GM23248 (cell line): Measurements from ENCODE around the gene RHOXF2B. TPM values are rescaled to one million over a fixed set of nuclear protein-coding genes. Genes with fewer than 3 reads are reported as not detected.
"Not testable (repeated sequence)": the region's sequence is repeated elsewhere in the genome, so short reads cannot be mapped to it uniquely, and the experiment has no call there.

Experiments
- DNase-seq: peaks from one replicate; pipeline ENCODE4 v3.0.0-alpha.2; 2015
- H2AFZ ChIP-seq: fragments of 200-600 bp; sonication (generic); 2 replicates; pipeline ENCODE4 v1.6.1; 2016; ENCODE audit warnings: antibody characterized with exemption
- H3F3A ChIP-seq: fragments of 200-600 bp; sonication (generic); 2 replicates; pipeline ENCODE4 v1.6.1; 2016; ENCODE audit warnings: mild to moderate bottlenecking, antibody characterized with exemption, mixed run types; ENCODE audit not compliant: insufficient read depth
- H3K27ac ChIP-seq: fragments of 200-600 bp; sonication (generic); 2 replicates; pipeline ENCODE4 v1.5.1; 2016; ENCODE audit warnings: mild to moderate bottlenecking
- H3K27me3 ChIP-seq: fragments of 200-600 bp; sonication (generic); replicated peaks from 2 replicates; pipeline ENCODE4 v1.6.1; 2016; ENCODE audit warnings: mild to moderate bottlenecking; ENCODE audit not compliant: insufficient read depth
- H3K36me3 ChIP-seq: fragments of 200-600 bp; sonication (generic); 2 replicates; pipeline ENCODE4 v1.6.1; 2016; ENCODE audit warnings: low read depth, mild to moderate bottlenecking
- H3K4me1 ChIP-seq: fragments of 200-600 bp; sonication (generic); 2 replicates; pipeline ENCODE4 v1.6.1; 2016; ENCODE audit warnings: mild to moderate bottlenecking; ENCODE audit not compliant: insufficient read depth
- H3K4me2 ChIP-seq: fragments of 200-600 bp; sonication (generic); one replicate; pipeline ENCODE4 v1.6.1; 2016; ENCODE audit warnings: mild to moderate bottlenecking; ENCODE audit not compliant: unreplicated experiment
- H3K4me3 ChIP-seq: fragments of 200-600 bp; sonication (generic); 2 replicates; pipeline ENCODE4 v1.5.1; 2016; ENCODE audit warnings: mild to moderate bottlenecking
- H3K79me2 ChIP-seq: fragments of 200-600 bp; sonication (generic); 2 replicates; pipeline ENCODE4 v1.6.1; 2016; ENCODE audit warnings: mild to moderate bottlenecking; ENCODE audit not compliant: insufficient read depth
- H3K9ac ChIP-seq: fragments of 200-600 bp; sonication (generic); 2 replicates; pipeline ENCODE4 v1.6.1; 2016; ENCODE audit warnings: mild to moderate bottlenecking
- H3K9me2 ChIP-seq: fragments of 200-600 bp; sonication (generic); 2 replicates; pipeline ENCODE4 v1.6.1; 2016; ENCODE audit warnings: mixed run types, mild to moderate bottlenecking, moderate library complexity; ENCODE audit not compliant: insufficient read depth
- H3K9me3 ChIP-seq: fragments of 200-600 bp; sonication (generic); one replicate; pipeline ENCODE4 v1.6.1; 2017; ENCODE audit warnings: low read depth
- H4K20me1 ChIP-seq: fragments of 200-600 bp; sonication (generic); 2 replicates; pipeline ENCODE4 v1.6.0; 2016; ENCODE audit not compliant: insufficient read depth
- EZH2 ChIP-seq: fragments of 200-600 bp; sonication (generic); IDR thresholded peaks from 2 replicates; pipeline ENCODE4 v1.6.1; 2018; ENCODE audit warnings: antibody characterized with exemption, mild to moderate bottlenecking; ENCODE audit not compliant: insufficient read depth, poor library complexity, severe bottlenecking
- EZH2phosphoT487 ChIP-seq: fragments of 200-600 bp; sonication (generic); IDR thresholded peaks from 2 replicates; pipeline ENCODE4 v1.6.1; 2018; ENCODE audit warnings: antibody characterized with exemption, moderate library complexity, mild to moderate bottlenecking, low read depth; ENCODE audit not compliant: insufficient read depth
- WGBS, 2 experiments: methylation state at CpG; one replicate each; pipeline ENCODE4 v1.1.6; 2015 to 2017; ENCODE audit warnings: low lambda C conversion rate in 2 of 2, low coverage in 1 of 2; ENCODE audit errors: missing lambda C conversion rate in 2 of 2; 5-methylcytosine and 5-hydroxymethylcytosine counted together
- in situ Hi-C: fragments of 300-500 bp; cut with MboI; formaldehyde crosslinking; loops from 2 replicates; pipeline ENCODE4 v1.15.0; 2020
- polyA plus RNA-seq: library from polyadenylated mRNA; unstranded; fragments of >200 nt; fragmentation: Nextera tagmentation; extraction: Ambion mirVana; gene quantifications from 2 replicates; pipeline ENCODE4 v1.2.1, GENCODE V29; 2016
- total RNA-seq: library from RNA; depleted of rRNA; stranded (reverse); fragments of >200 nt; shearing (Covaris generic); gene quantifications from 2 replicates; pipeline ENCODE4 v1.2.3, GENCODE V29; 2014

RHOXF2B gene
- total and polyA plus RNA-seq, 2 experiments from 2014 or later = not detected

DNA sequence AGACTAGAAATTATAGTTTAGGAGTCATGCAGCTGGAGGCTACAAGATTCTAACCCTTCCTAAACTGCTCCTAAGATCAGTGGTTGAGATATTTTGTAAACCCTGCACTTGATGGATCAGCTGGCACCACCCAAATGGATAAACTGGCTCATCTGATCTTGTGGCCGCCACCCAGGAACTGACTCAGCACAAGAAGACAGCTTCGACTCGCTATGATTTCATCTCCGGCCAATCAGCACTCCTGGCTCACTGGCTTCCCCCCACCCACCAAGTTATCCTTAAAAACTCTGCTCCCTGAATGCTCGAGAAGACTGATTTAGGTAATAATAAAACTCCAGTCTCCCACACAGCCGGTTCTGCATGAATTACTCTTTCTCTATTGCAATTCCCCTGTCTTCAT is 34.8 kb downstream of the RHOXF2B start:
- H3K4me1 ChIP-seq, H2AFZ ChIP-seq, DNase-seq, H3K9me3 ChIP-seq, H3K36me3 ChIP-seq, H3K27me3 ChIP-seq, H3K4me3 ChIP-seq, H3K27ac ChIP-seq, H3K9me2 ChIP-seq, in situ Hi-C loops, H3K9ac ChIP-seq, H3F3A ChIP-seq, H3K79me2 ChIP-seq, H3K4me2 ChIP-seq, H4K20me1 ChIP-seq: not testable (repeated sequence)
- WGBS, 2 experiments = no CpG with 5 or more reads among the region's 6 CpGs

DNA sequence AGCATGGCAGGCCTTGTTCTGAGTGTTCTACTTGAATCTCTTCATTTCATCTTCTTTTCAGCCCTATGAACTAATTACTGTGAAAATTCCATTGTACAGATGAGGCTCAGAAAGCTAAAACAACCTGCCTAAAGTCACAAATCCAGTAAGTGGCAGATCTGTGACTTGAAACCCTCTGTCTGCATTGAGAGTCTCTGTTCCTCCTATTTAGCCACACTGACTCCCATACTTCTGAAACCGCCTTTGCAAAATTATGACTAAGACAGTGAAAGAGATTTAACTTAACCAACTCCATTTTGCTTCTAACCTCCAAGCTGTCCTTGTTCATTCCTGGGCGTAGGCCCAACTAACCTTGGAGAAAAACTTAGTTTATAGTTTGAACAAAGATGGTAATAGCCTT is 35.2 kb downstream of the RHOXF2B start:
- H3K9ac ChIP-seq, H3K27me3 ChIP-seq, H2AFZ ChIP-seq, H3K9me2 ChIP-seq, H4K20me1 ChIP-seq, H3K4me3 ChIP-seq, H3F3A ChIP-seq, H3K79me2 ChIP-seq, H3K9me3 ChIP-seq, H3K27ac ChIP-seq, H3K4me2 ChIP-seq, H3K4me1 ChIP-seq, in situ Hi-C loops, H3K36me3 ChIP-seq, DNase-seq: not testable (repeated sequence)
- WGBS, 2 experiments = no CpG with 5 or more reads among the region's 2 CpGs

DNA sequence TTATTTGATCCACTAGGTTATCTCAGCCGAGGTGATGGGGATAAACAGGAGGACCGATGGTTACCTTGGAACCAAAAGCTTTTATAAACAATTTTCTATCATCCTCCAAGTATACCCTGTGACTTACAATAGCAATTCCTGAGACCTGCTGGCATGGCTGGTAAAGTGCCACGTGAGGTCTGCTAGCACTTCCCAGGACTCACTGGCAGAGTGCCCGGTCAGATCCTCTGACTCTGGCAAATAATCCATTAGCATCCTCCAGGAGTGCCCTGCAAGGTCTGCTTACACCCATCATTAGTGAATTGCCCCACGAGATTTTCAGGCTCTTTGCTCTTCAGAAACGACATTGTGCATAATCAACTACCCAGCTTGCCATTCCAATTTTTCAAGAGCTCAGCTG is 37.3 kb downstream of the RHOXF2B start:
- H3K27me3 ChIP-seq, H3K36me3 ChIP-seq, DNase-seq, H3K4me3 ChIP-seq, H4K20me1 ChIP-seq, H3K27ac ChIP-seq, H3F3A ChIP-seq, H3K4me2 ChIP-seq, H3K9ac ChIP-seq, H3K9me3 ChIP-seq, H3K4me1 ChIP-seq, in situ Hi-C loops, H2AFZ ChIP-seq, H3K9me2 ChIP-seq, H3K79me2 ChIP-seq: not testable (repeated sequence)
- WGBS, 2 experiments = no CpG with 5 or more reads among the region's 6 CpGs

DNA sequence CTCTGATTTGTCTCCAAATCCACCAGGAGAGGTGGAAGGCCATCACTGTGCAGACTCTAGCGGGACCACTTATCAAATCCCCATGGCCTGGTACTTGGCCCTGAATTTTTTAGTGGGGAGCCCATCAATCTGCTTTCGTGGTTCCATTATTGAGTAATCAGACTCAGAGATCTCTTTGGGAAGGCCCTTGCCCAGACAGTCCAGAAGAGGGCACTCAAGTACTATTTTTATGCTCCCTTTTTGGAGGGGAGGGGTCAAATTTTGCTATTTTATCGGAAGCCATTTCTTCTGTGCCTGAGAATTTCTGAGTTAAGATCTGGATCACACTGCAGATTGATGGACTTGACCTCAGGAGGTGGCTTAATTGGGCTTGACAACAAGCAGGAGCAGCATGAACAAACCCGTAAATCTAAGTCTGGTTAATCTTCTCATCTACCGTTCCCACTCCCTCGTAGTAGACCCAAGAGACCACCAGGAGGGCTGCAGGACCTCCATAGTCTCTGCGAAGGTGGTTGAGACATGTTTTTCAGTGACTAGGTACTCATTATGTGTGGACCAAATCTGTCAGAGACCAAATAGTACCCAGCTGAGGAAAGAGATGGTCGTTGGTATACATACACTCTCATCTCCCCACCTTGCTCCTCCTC is 38.3 kb downstream of the RHOXF2B start:
- H3K4me2 ChIP-seq, H3F3A ChIP-seq, H3K4me3 ChIP-seq, H3K9me3 ChIP-seq, H3K9ac ChIP-seq, H3K27me3 ChIP-seq, H3K27ac ChIP-seq, H4K20me1 ChIP-seq, H3K36me3 ChIP-seq, in situ Hi-C loops, H2AFZ ChIP-seq, H3K79me2 ChIP-seq, H3K9me2 ChIP-seq, DNase-seq, H3K4me1 ChIP-seq: not testable (repeated sequence)
- no CpG with 5 or more reads among the region's 8 CpGs for WGBS, 2 experiments

DNA sequence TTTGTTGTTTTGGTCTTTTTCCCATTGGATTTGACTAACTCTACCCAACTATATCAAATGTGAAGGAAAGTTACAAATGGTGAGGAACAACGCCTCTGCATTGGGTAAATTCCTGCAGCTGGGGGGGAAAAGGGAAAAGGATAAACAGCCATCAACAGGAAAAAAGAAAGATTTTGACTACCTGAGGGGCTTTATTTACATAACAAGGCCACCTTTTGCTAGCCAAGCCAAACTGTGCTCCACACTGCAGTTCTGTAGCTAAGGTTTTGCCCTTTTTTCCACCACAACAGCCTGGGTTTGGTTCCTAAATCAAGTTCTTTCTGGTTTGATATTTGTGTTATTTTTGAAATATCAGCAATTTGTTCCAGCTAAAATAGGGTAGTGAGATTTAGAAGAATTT is 40.8 kb downstream of the RHOXF2B start:
- H4K20me1 ChIP-seq = no peaks in the 10 kb centered on the region
- no peaks in the 10 kb centered on the region for H3K9me3 ChIP-seq
- H3K9ac ChIP-seq = no peak overlapping the region
- 80 to 84% methylated on average over 1 of the region's 1 CpG for WGBS, 2 experiments
- H3K4me3 ChIP-seq = no peak overlapping the region
- no peak overlapping the region for H2AFZ ChIP-seq
- H3K4me2 ChIP-seq = no peak overlapping the region
- no peak overlapping the region for H3K27ac ChIP-seq
- H3K9me2 ChIP-seq = no peaks in the 10 kb centered on the region
- no peak for DNase-seq
- H3K27me3 ChIP-seq = no peaks in the 10 kb centered on the region
- H3K79me2 ChIP-seq = no peaks in the 10 kb centered on the region
- TF ChIP-seq EZH2phosphoT487 = no peak
- no peak for TF ChIP-seq EZH2
- H3K36me3 ChIP-seq = no peaks in the 10 kb centered on the region
- in situ Hi-C loops = no loop called here
- H3K4me1 ChIP-seq = no peaks in the 10 kb centered on the region
- H3F3A ChIP-seq = no peaks in the 10 kb centered on the region

DNA sequence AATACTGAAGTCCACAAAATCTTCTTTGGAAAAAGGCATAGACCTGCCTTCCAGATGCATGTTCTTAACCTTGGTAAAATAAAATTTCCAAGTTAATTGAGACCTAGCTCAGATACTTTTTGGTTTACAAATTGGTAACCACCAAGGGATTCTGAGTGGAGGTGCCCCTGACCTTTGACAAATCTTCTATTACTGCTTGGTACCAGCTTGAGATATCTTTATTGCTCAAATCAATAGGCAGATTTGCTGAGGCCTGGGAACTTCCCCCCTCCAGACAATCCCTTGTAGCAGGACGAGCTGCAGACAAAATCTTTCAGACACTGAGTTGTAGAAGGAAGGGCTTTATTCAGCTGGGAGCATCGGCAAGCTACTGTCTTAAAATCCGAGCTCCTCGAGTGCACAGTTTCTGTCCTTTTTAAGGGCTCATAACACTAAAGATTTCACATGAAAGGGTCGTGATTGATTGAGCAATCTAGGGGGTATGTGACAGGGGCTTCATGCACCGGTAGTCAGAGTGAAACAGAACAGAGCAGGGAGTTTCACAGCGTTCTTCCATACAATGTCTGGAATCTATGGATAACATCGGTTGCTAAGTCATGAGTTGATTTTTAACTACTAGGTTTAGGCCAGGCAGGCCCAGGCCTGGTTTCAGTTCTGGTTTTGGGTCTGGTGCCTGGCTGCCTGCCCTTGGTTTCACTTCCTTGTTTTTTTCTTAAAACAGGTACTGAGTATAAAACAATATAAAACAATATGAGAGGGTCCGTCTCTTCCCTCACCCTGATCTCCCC is 41.8 kb downstream of the RHOXF2B start:
- H3K9me3 ChIP-seq, H3K9ac ChIP-seq, H4K20me1 ChIP-seq, H3K27ac ChIP-seq, H3K27me3 ChIP-seq, H3K79me2 ChIP-seq, H3K4me3 ChIP-seq, in situ Hi-C loops, H3K9me2 ChIP-seq, H3K36me3 ChIP-seq, DNase-seq, H3F3A ChIP-seq, H2AFZ ChIP-seq, H3K4me1 ChIP-seq, H3K4me2 ChIP-seq: not testable (repeated sequence)
- 32 to 35% methylated on average over 7 to 9 of the region's 9 CpGs for WGBS, 2 experiments
